OCI-LY1 (cell line): ENCODE data around the gene SLC25A11.

Source experiments
- EZH2 ChIP-seq: fragments of 200-600 bp; sonication (generic), shearing (Covaris generic); IDR thresholded peaks from 2 replicates; pipeline ENCODE4 v1.8.0; 2017; ENCODE audit warnings: borderline replicate concordance, mixed run types, mild to moderate bottlenecking, antibody characterized with exemption, low read length, moderate library complexity, mixed read lengths
- TF ChIP-seq, protein P1 (sequence below): fragments of 200-600 bp; sonication (generic), shearing (Covaris generic); IDR thresholded peaks from 2 replicates; pipeline ENCODE4 v1.5.1; 2017; ENCODE audit warnings: mild to moderate bottlenecking, antibody characterized with exemption, low read length, moderate library complexity, mixed read lengths

DNA sequence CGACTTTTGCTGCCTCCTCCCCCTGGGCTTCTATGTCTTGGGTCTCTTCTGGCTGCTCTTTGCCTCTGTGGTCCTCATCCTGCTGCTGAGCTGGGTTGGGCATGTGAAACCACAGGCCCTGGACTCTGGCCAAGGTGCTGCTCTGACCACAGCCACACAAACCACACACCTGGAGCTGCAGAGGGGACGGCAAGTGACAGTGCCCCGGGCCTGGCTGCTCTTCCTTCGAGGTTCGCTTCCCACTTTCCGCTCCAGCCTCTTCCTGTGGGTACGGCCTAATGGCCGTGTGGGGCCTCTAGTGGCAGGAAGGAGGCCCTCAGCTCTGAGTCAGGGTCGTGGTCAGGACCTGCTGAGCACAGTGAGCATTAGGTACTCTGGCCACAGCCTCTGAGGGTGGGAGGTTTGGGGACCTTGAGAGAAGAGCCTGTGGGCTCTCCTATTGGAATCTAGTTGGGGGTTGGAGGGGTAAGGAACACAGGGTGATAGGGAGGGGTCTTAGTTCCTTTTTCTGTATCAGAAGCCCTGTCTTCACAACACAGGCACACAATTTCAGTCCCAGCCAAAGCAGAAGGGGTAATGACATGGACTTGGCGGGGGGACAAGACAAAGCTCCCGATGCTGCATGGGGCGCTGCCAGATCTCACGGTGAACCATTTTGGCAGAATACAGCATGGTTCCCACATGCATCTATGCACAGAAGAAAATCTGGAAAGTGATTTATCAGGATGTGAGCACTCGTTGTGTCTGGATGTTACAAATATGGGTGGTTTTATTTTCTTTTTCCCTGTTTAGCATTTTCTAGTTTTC is 5.5 kb downstream of the SLC25A11 start:
- TF ChIP-seq, protein P1, sequence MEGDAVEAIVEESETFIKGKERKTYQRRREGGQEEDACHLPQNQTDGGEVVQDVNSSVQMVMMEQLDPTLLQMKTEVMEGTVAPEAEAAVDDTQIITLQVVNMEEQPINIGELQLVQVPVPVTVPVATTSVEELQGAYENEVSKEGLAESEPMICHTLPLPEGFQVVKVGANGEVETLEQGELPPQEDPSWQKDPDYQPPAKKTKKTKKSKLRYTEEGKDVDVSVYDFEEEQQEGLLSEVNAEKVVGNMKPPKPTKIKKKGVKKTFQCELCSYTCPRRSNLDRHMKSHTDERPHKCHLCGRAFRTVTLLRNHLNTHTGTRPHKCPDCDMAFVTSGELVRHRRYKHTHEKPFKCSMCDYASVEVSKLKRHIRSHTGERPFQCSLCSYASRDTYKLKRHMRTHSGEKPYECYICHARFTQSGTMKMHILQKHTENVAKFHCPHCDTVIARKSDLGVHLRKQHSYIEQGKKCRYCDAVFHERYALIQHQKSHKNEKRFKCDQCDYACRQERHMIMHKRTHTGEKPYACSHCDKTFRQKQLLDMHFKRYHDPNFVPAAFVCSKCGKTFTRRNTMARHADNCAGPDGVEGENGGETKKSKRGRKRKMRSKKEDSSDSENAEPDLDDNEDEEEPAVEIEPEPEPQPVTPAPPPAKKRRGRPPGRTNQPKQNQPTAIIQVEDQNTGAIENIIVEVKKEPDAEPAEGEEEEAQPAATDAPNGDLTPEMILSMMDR: no peak
- TF ChIP-seq EZH2: no peak
